Measurements from ENCODE around the gene GRIN3B. TPM values are rescaled to one million over a fixed set of nuclear protein-coding genes. Genes with fewer than 3 reads are reported as not detected.
"Not testable (repeated sequence)": the region's sequence is repeated elsewhere in the genome, so short reads cannot be mapped to it uniquely, and the experiment has no call there.

Gene GRIN3B
- total RNA-seq, 1 donor from 2014 or later = 0.35 TPM

GRCh38 chr19:1014161-1015060 is 14.2 kb downstream of the GRIN3B start:
- intact Hi-C loops (cut with DNase I) = no loop called here
- DNase-seq (ENCODE audit: missing footprints) (no peak), ATAC-seq (no peak)

- ATAC-seq (no peak), DNase-seq (ENCODE audit: missing footprints) (no peak)
- intact Hi-C loops (cut with DNase I) = no loop called here
Measured at GRCh38 chr19:1015061-1015781, 15.0 kb downstream of the GRIN3B start.

GRCh38 chr19:1015782-1016646 is 15.8 kb downstream of the GRIN3B start:
- intact Hi-C loops (cut with DNase I) = no loop called here
- ATAC-seq = no peak
- DNase-seq (ENCODE audit: missing footprints) = no peak

DNA sequence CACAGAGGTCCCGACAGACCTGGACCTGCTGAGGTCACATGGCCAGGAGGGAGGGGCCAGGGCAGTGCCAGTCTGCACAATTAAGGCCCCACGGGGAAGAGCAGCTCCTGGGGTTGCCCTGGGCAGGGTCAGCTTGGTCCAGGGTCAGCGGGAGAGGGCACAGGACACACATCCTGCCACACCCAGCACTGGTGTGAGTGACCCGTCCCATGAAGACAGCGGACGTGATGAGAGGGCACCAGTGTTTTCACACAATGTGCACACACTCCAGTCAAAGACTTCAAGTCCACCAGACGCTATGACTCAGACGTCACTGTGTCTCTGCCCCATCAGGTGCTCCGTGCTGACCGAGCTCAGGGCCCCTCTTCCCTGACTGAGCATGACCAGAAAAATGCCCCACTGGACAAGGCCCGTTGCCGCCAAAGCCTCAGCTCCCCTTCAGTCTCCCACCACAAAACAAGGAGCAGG is 16.5 kb downstream of the GRIN3B start:
- ATAC-seq (no peak), DNase-seq (ENCODE audit: missing footprints) (no peak)
- intact Hi-C loops (cut with DNase I) = no loop called here

- DNase-seq (ENCODE audit: missing footprints) (no peak), ATAC-seq (no peak)
- intact Hi-C loops (cut with DNase I) = no loop called here
Measured at GRCh38 chr19:1017115-1017905, 17.1 kb downstream of the GRIN3B start.

DNA sequence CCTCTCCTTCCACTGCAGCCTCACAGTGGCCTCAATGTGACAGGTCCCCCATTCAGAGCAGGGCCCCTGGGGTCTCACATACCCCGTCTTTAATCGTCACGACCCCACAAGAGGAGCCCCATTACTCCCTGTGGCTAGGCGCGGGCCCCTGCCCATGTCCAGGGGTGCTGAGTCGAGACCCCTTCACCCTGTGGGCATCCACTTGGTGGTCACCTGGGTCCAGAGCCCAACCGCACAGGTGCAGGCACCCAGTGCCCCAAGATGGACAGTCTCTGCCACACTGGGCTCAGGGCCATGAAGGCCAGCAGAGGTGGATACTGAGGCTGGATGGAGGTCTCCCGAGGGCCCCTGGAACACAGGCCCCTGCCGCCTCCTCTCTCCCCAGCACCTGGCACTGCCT is 17.7 kb downstream of the GRIN3B start:
- intact Hi-C loops (cut with DNase I) = no loop called here

DNA sequence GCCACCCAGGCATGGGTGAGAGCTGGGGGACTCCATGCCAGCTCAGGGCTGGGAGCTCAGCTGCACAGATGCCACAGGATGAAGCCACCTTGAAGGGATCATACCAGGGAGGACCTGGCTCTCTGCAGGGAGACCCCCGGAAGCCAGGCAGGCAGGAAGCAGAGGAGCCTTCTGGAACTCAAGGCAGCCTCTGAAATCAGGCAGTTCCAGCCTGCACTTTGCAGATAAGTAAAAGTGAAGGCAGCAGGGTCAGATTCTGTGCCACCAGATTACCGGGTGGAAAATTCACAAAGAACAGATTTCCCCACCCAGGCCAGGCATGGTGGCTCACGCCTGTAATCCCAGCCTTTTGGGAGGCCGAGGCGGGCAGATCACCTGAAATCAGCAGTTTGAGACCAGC is 18.2 kb downstream of the GRIN3B start:
- no peak for DNase-seq (ENCODE audit: missing footprints)
- intact Hi-C loops (cut with DNase I) = no loop called here
- no peak for ATAC-seq

More for the DNA sequence above, 17.7 kb downstream of the GRIN3B start:
- DNase-seq (ENCODE audit: missing footprints) (no peak), ATAC-seq (no peak)

GRCh38 chr19:1018932-1019615 is 18.9 kb downstream of the GRIN3B start:
- ATAC-seq (no peak), DNase-seq (ENCODE audit: missing footprints) (no peak)
- intact Hi-C loops (cut with DNase I) = no loop called here

- intact Hi-C loops (cut with DNase I) = no loop called here
- DNase-seq (ENCODE audit: missing footprints) (no peak), ATAC-seq (no peak)
Measured at GRCh38 chr19:1019616-1019961, 19.4 kb downstream of the GRIN3B start.

GRCh38 chr19:1019980-1020867 is 20.0 kb downstream of the GRIN3B start:
- DNase-seq (ENCODE audit: missing footprints) (no peak), ATAC-seq (no peak)
- intact Hi-C loops (cut with DNase I) = loop anchor here (10.0 kb wide), 1 partner anchor 365 kb away; the partner anchor contains the start of gene NDUFS7

GRCh38 chr19:1020868-1021425 is 20.7 kb downstream of the GRIN3B start, which contains the start of gene TMEM259:
TMEM259 (minus strand) TSS chr19:1021123; CDS start chr19:1020996, 127 bp downstream.
- intact Hi-C loops (cut with DNase I) = loop anchor here (1.0 to 10.0 kb wide), 2 partner anchors 82 to 364 kb away; partner anchors contain the start of genes GPX4 and NDUFS7
- ATAC-seq (peak; percentile 94), DNase-seq (ENCODE audit: missing footprints) (peak; percentile 99)

DNA sequence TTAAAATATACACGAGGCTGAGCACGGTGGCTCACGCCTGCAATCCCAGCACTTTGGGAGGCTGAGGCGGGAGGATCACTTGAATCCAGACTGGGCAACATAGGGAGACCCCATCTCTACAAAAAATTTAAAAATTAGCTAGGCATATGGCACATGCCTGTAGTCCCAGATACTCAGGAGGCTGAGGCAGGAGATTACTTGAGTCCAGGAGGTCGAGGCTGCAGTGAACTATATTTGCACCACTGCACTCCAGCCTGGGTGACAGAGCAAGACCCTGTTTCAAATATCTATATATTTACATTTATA is 23.6 kb downstream of the GRIN3B start:
- not testable (repeated sequence) for DNase-seq (ENCODE audit: missing footprints); ATAC-seq
- intact Hi-C loops (cut with DNase I) = loop anchor here (10.0 kb wide), 1 partner anchor 361 kb away; the partner anchor contains the start of gene NDUFS7

DNA sequence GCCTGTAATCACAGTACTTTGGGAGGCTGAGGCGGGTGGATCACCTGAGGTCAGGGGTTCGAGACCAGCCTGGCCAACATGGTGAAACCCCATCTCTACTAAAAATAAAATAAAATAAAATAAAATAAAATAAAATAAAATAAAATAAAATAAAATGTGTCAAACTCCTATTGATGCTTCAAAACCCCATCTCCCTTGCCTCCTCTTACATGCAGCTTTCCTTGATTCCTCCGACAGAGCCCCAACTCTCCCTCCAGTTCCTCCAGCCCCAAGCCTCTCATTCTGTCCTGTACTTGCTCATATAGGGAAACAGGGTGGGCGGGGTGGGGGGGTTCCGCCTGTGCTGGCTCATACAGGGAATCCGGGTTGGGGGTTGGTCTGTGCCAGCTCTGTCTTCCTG is 24.9 kb downstream of the GRIN3B start:
- intact Hi-C loops (cut with DNase I) = loop anchor here (10.0 kb wide), 1 partner anchor 360 kb away; the partner anchor contains the start of gene NDUFS7
- DNase-seq (ENCODE audit: missing footprints); ATAC-seq: not testable (repeated sequence)

DNA sequence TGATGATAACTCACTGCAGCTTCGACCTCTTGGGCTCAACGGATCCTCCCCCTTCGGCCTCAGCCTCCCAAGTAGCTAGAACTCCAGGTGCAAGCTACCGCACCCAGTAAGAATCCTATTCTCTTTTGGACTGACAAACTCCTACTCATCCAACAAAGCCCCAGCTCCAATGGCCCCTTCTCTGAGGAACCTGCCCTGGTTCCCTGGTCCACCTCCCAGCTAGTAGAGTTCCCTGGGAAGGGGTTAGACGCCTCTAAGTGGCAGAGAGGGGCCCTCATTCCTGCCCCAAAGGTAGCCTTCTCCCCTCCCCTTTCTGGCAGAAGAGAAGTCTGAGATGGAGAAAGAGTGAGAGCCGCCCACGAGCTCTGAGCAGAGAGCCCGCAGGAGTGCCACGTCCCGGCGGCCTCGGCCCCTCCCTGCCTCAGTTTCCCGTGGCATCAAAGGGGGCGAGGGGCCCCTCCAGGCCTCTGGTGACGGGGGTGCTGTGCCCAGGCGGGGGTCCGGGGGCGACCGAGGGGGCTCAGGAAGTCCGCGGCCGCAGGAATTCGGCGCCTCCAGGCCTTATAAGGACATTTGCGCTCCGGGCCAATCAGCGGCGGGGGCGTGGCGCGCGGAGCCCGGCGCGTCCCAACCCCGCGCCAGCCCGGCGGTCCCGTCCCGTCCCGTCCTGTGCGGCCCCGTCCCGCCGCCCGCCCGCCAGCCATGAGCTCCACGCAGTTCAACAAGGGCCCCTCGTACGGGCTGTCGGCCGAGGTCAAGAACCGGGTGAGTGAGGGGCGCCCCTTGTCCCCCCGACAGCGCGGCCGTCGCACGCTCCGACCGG is 26.0 kb downstream of the GRIN3B start, which contains the start of gene CNN2:
CNN2 (plus strand) TSS at position 649 of the 823 bp plus-strand sequence; CDS start at position 703, 54 bp downstream.
- ATAC-seq = peak; percentile 73
- peak; percentile 94 for DNase-seq (ENCODE audit: missing footprints)
- intact Hi-C loops (cut with DNase I) = loop anchor here (10.0 kb wide), 1 partner anchor 359 kb away; the partner anchor contains the start of gene NDUFS7
